H1 (cell line): Measurements from ENCODE around the gene PPP1R12A. TPM values are rescaled to one million over a fixed set of nuclear protein-coding genes. Genes with fewer than 3 reads are reported as not detected.

Source experiments
- CTCF ChIA-PET: fragments of 300-600 bp; sonication (Branson Sonifier 250); formaldehyde crosslinking; loops from one replicate; lab custom pipeline; 2021; ENCODE audit not compliant: partially characterized antibody; lab: Charles Lee
- POLR2A ChIA-PET: fragments of 300-600 bp; sonication (Branson Sonifier 250); formaldehyde crosslinking; loops from one replicate; lab custom pipeline; 2021; ENCODE audit warnings: inconsistent platforms; ENCODE audit not compliant: partially characterized antibody; lab: Charles Lee
- DNase-seq, 2 experiments: peaks; one replicate each; pipeline versions ENCODE4 v3.0.0 to v3.0.0-alpha.2; 2010 to 2022; ENCODE audit warnings: low spot score in 2 of 2, low read depth in 1 of 2, mixed read lengths in 1 of 2
- FAIRE-seq: peaks from 2 replicates; lab custom pipeline; 2011; peaks lifted over from hg19 to GRCh38; lab: Jason Lieb, UNC
- H2AFZ ChIP-seq: 2 replicates; pipeline ENCODE4 v1.8.1; 2012; ENCODE audit warnings: low read length, inconsistent platforms
- H2AK5ac ChIP-seq: 2 replicates; pipeline ENCODE4 v1.6.1; 2013; ENCODE audit warnings: low read depth, low read length
- H2BK120ac ChIP-seq: replicated peaks from 2 replicates; pipeline ENCODE3; 2013; ENCODE audit warnings: low read depth, low read length, inconsistent platforms
- H2BK12ac ChIP-seq: 2 replicates; pipeline ENCODE4 v1.6.1; 2013; ENCODE audit warnings: low read depth, low read length
- H2BK15ac ChIP-seq: 2 replicates; pipeline ENCODE4 v1.6.1; 2013; ENCODE audit warnings: low read length
- H2BK20ac ChIP-seq: 2 replicates; pipeline ENCODE4 v1.6.1; 2013; ENCODE audit warnings: low read length
- H2BK5ac ChIP-seq: 2 replicates; pipeline ENCODE4 v1.6.1; 2013; ENCODE audit warnings: low read depth, low read length
- H3K14ac ChIP-seq: 2 replicates; pipeline ENCODE4 v1.6.1; 2013; ENCODE audit warnings: inconsistent platforms; ENCODE audit not compliant: insufficient read length
- H3K18ac ChIP-seq: 2 replicates; pipeline ENCODE4 v1.6.1; 2013; ENCODE audit warnings: low read length; ENCODE audit errors: extremely low read depth
- H3K23ac ChIP-seq: 2 replicates; pipeline ENCODE4 v1.6.1; 2013; ENCODE audit warnings: inconsistent platforms; ENCODE audit not compliant: insufficient read length
- H3K23me2 ChIP-seq: 2 replicates; pipeline ENCODE4 v1.6.1; 2013; ENCODE audit warnings: low read depth, low read length
- H3K27ac ChIP-seq: 2 replicates; pipeline ENCODE4 v1.6.1; 2011; ENCODE audit warnings: low read depth, low read length, inconsistent platforms
- H3K27me3 ChIP-seq, 4 experiments: replicated peaks in 1 of 4; 1 replicate in 1 of 4; 2 replicates in 3 of 4; pipeline versions ENCODE4 v1.6.1 to v1.8.1; 2011 to 2013; ENCODE audit warnings: low read length in 3 of 4, mild to moderate bottlenecking in 3 of 4, inconsistent platforms in 2 of 4, mixed read lengths in 2 of 4, moderate library complexity in 1 of 4; ENCODE audit not compliant: control insufficient read depth in 3 of 4, insufficient read depth in 3 of 4; ENCODE audit errors: extremely low read depth in 1 of 4
- H3K36me3 ChIP-seq, 4 experiments: 2 replicates each; pipeline versions ENCODE4 v1.6.1 to v1.8.1; 2011 to 2013; ENCODE audit warnings: mild to moderate bottlenecking in 4 of 4, low read length in 3 of 4, moderate library complexity in 2 of 4, control low read depth in 1 of 4, inconsistent platforms in 1 of 4; ENCODE audit not compliant: insufficient read depth in 4 of 4, control insufficient read depth in 2 of 4
- H3K4ac ChIP-seq: replicated peaks from 2 replicates; pipeline ENCODE3; 2013; ENCODE audit warnings: low read length, low read depth, mixed read lengths, inconsistent platforms; ENCODE audit not compliant: insufficient read length
- H3K4me1 ChIP-seq, 4 experiments: replicated peaks in 1 of 4; 1 replicate in 1 of 4; 2 replicates in 3 of 4; pipeline versions ENCODE4 v1.6.1 to v1.8.1; 2011 to 2013; ENCODE audit warnings: low read length in 3 of 4, inconsistent platforms in 2 of 4, mixed read lengths in 1 of 4; ENCODE audit not compliant: insufficient read depth in 4 of 4, control insufficient read depth in 3 of 4
- H3K4me2 ChIP-seq, 2 experiments: 2 replicates each; pipeline versions ENCODE4 v1.6.1 to v1.8.1; 2011 to 2013; ENCODE audit warnings: low read depth in 2 of 2, low read length in 2 of 2, control low read depth in 1 of 2, inconsistent platforms in 1 of 2, mild to moderate bottlenecking in 1 of 2; ENCODE audit not compliant: insufficient read depth in 1 of 2
- H3K4me3 ChIP-seq, 4 experiments: fragments of 200-600, 300-600 bp in 1 of 4; sonication (generic), shearing (Covaris generic), sonication (Bioruptor Twin) in 1 of 4; 2 replicates each; pipeline versions ENCODE4 v1.5.1 to v1.8.1; 2011 to 2016; ENCODE audit warnings: low read length in 4 of 4, low read depth in 3 of 4, control low read depth in 2 of 4, inconsistent platforms in 2 of 4, mild to moderate bottlenecking in 2 of 4, mixed read lengths in 1 of 4, moderate library complexity in 1 of 4; ENCODE audit not compliant: insufficient read depth in 2 of 4; ENCODE audit errors: extremely low read depth in 1 of 4
- H3K56ac ChIP-seq: replicated peaks from 2 replicates; pipeline ENCODE3; 2013; ENCODE audit warnings: low read depth, mild to moderate bottlenecking, mixed read lengths, low read length, inconsistent platforms; ENCODE audit not compliant: insufficient read length
- H3K79me1 ChIP-seq: 2 replicates; pipeline ENCODE4 v1.6.1; 2013; ENCODE audit warnings: low read depth, low read length, control low read depth
- H3K79me2 ChIP-seq, 2 experiments: 2 replicates each; pipeline versions ENCODE4 v1.6.1 to v1.8.1; 2012 to 2013; ENCODE audit warnings: low read length in 2 of 2, mild to moderate bottlenecking in 2 of 2, inconsistent platforms in 1 of 2; ENCODE audit not compliant: insufficient read depth in 2 of 2, control insufficient read depth in 1 of 2
- H3K9ac ChIP-seq, 4 experiments: replicated peaks in 1 of 4; 1 replicate in 1 of 4; 2 replicates in 3 of 4; pipeline versions ENCODE4 v1.6.1 to v1.8.1; 2011 to 2013; ENCODE audit warnings: low read depth in 3 of 4, low read length in 3 of 4, control low read depth in 2 of 4, mild to moderate bottlenecking in 2 of 4, moderate library complexity in 2 of 4, inconsistent platforms in 1 of 4; ENCODE audit errors: extremely low read depth in 1 of 4
- H3K9me3 ChIP-seq, 2 experiments: 2 replicates each; pipeline versions ENCODE4 v1.6.1 to v1.8.1; 2012 to 2013; ENCODE audit warnings: mild to moderate bottlenecking in 2 of 2, moderate library complexity in 2 of 2, control low read depth in 1 of 2, inconsistent platforms in 1 of 2, low read depth in 1 of 2, low read length in 1 of 2, mixed read lengths in 1 of 2; ENCODE audit not compliant: insufficient read depth in 2 of 2
- H4K20me1 ChIP-seq, 2 experiments: replicated peaks in 1 of 2; 2 replicates each; pipeline versions ENCODE3 to v1.8.1; 2011 to 2013; ENCODE audit warnings: inconsistent platforms in 2 of 2, low read length in 2 of 2, mild to moderate bottlenecking in 1 of 2; ENCODE audit not compliant: insufficient read depth in 2 of 2, control insufficient read depth in 1 of 2
- H4K5ac ChIP-seq: 2 replicates; pipeline ENCODE4 v1.6.1; 2013; ENCODE audit warnings: low read length, low read depth, mixed read lengths, inconsistent platforms; ENCODE audit not compliant: insufficient read length
- H4K8ac ChIP-seq: 2 replicates; pipeline ENCODE4 v1.8.0; 2013; ENCODE audit warnings: mild to moderate bottlenecking, moderate library complexity, low read length, inconsistent platforms; ENCODE audit not compliant: insufficient read depth; ENCODE audit errors: extremely low read depth
- H4K91ac ChIP-seq: replicated peaks from 2 replicates; pipeline ENCODE3; 2013; ENCODE audit warnings: low read length, mixed read lengths, inconsistent platforms; ENCODE audit not compliant: insufficient read length
- KDM5A ChIP-seq: fragments of 200-600 bp; IDR thresholded peaks from 2 replicates; pipeline ENCODE4 v1.7.1; 2012; ENCODE audit warnings: mild to moderate bottlenecking, low read length, inconsistent platforms, mixed read lengths
- MAFK ChIP-seq: IDR thresholded peaks from 2 replicates; pipeline ENCODE4 v1.6.1; 2012; ENCODE audit warnings: low read depth, mild to moderate bottlenecking, improper control_type of control experiment, low read length
- WGBS, 2 experiments: shearing (Covaris generic) in 1 of 2; methylation state at CpG; one replicate each; pipeline versions ENCODE4 v1.1.6 to v1.1.7; 2013 to 2015; ENCODE audit warnings: low lambda C conversion rate in 2 of 2, mixed read lengths in 2 of 2, inconsistent platforms in 1 of 2, low coverage in 1 of 2, missing lambda C conversion rate in 1 of 2; ENCODE audit not compliant: insufficient replicate concordance in 2 of 2, insufficient coverage in 1 of 2, insufficient read length in 1 of 2; ENCODE audit errors: extremely low coverage in 1 of 2, missing lambda C conversion rate in 1 of 2; 5-methylcytosine and 5-hydroxymethylcytosine counted together
- polyA plus RNA-seq, 7 experiments: library from polyadenylated mRNA; depleted of rRNA in 3 of 7; stranded (reverse) in 5 of 7; unstranded in 2 of 7; fragments of >200 nt in 5 of 7; fragments of 200-250 nt in 2 of 7; gene quantifications; 1 replicate in 5 of 7; 2 replicates in 1 of 7; 4 replicates in 1 of 7; pipeline versions ENCODE4 v1.2.1 to v1.2.3, GENCODE V29; 2011 to 2013; ENCODE audit warnings: missing spikeins in 2 of 7, mixed read lengths in 2 of 7
- total RNA-seq: library from RNA; stranded (reverse); fragmentation: NEBNext Ultra II Directional; extraction: Animal tissue kit (Norgen Biotek cat#: 25700); gene quantifications from 2 replicates; pipeline ENCODE4 v1.2.1, GENCODE V29; 2021

Gene PPP1R12A
- total and polyA plus RNA-seq, 2 of the 8 experiments (the other 6 are each of a cell fraction or from before 2014, with no cell fraction given): 14.7 to 81.5 TPM

- Histone ChIP-seq H2BK15ac (no peak overlapping the region), H3K4me3 (no peak overlapping the region), H2BK12ac (no peak overlapping the region), H3K4ac (no peak overlapping the region), H2BK20ac (no peak overlapping the region), H3K27me3 (no peaks in the 10 kb centered on the region), H3K56ac (no peak overlapping the region), H3K4me1 (no peaks in the 10 kb centered on the region; a peak in 1 of 7 replicates), H3K9ac (no peak overlapping the region), H3K23me2 (no peaks in the 10 kb centered on the region; the same call in 1 of the 2 replicates), H2BK5ac (no peak overlapping the region), H4K5ac (no peak overlapping the region), H4K20me1 (no peaks in the 10 kb centered on the region), H3K14ac (no peak overlapping the region), H3K27ac (no peak overlapping the region), H3K4me2 (no peak overlapping the region), H4K91ac (no peak overlapping the region), H3K23ac (no peak overlapping the region), H2AFZ (no peak overlapping the region), H3K9me3 (no peaks in the 10 kb centered on the region), H3K79me2 (no peaks in the 10 kb centered on the region), H3K79me1 (no peaks in the 10 kb centered on the region), H4K8ac (no peak overlapping the region), H3K36me3 (no peaks in the 10 kb centered on the region), H3K18ac (no peak overlapping the region), H2BK120ac (no peak overlapping the region), H2AK5ac (no peak overlapping the region)
- no peak for FAIRE-seq
- TF ChIP-seq MAFK (no peak), KDM5A (no peak)
- ChIA-PET POLR2A (interaction anchor here (1.0 kb wide), 1 partner anchor 49 kb away, joined by 3 read pairs; the partner anchor contains the start of gene PPP1R12A), CTCF (interaction anchor here (0.5 to 1.2 kb wide), 4 partner anchors 10 to 96 kb away, joined by 3 to 4 read pairs (median 4); no protein-coding TSS in a partner anchor)
- WGBS, 2 experiments: 97% methylated on average over 2 of the region's 2 CpGs; no CpG with 5 or more reads in 1 of the 2 experiments
- DNase-seq: no peak
These were observed 48.6 kb upstream of the PPP1R12A start for GRCh38 chr12:79983492-79983891.
